ENCODE measurements around the gene TRPV4.

The TRPV4 gene

DNA sequence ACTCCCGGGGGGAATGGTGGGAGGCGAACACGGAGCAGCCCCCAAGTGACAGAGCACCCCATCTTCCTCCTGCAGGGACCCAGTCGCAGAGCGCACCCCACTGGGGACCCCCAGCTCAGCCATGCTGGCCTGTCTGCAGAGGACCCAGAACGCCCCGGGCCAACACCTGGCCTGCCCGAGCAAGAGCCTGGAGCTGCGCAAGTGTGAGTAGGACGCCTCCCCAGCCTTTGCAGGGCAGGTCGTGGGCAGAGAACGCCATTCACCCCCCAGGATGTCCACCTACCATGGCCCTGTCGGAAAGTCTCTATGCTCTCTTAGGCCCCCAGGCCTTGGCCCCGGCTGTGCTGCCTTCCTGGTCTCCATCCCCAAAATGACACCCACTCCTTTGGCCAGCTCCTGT is 89.2 kb downstream of the TRPV4 start:
- H3K27ac ChIP-seq, result 0 out of 2 replicates have a peak overlapping the region, but pooled peaks have one; percentile 37
- no peak for TF ChIP-seq CTCF (conservative IDR thresholded peaks at IDR 0.05)

- no peak overlapping the region for H3K27ac ChIP-seq
- no peak for TF ChIP-seq CTCF (conservative IDR thresholded peaks at IDR 0.05)
Measured at GRCh38 chr12:109743076-109743910, 89.9 kb downstream of the TRPV4 start.

DNA sequence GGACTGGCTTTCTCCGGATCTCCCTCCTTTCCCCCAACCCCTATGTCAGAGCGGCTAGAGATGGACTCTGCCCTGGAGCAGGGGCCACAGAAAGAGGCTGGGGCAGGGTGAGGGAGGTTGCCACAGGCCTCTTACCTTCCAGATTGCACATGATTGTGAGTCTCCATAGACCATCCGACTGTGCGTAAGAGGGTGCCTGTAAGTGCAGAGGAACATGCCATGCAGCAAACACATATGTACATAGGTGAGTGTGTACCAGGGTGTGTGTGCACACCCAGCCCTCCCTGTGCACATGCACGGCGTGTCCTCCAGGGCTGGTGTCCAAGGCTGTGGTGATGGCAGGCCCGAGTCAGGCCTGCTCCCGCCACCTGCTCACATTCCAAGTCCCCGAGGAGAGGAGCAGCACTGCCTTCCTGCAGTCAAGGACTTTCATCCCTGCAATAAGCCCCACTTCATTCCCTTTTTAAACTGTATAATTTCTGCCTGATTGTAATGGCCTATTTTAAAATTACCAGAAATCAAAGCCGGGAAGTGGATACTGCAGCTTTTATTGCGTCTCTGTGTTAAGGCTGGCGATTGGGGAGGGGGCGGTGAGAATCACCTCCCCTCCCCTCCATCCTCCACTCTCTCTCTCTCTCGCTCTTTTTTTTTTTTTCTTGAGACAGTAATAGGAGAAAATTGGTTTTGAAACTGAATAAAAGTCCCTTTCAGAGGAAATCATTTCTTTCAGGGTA is 91.1 kb downstream of the TRPV4 start:
- peak overlapping the region; percentile 95; the same call in 1 of the 2 replicates for H3K27ac ChIP-seq
- TF ChIP-seq CTCF (conservative IDR thresholded peaks at IDR 0.05), result no peak

DNA sequence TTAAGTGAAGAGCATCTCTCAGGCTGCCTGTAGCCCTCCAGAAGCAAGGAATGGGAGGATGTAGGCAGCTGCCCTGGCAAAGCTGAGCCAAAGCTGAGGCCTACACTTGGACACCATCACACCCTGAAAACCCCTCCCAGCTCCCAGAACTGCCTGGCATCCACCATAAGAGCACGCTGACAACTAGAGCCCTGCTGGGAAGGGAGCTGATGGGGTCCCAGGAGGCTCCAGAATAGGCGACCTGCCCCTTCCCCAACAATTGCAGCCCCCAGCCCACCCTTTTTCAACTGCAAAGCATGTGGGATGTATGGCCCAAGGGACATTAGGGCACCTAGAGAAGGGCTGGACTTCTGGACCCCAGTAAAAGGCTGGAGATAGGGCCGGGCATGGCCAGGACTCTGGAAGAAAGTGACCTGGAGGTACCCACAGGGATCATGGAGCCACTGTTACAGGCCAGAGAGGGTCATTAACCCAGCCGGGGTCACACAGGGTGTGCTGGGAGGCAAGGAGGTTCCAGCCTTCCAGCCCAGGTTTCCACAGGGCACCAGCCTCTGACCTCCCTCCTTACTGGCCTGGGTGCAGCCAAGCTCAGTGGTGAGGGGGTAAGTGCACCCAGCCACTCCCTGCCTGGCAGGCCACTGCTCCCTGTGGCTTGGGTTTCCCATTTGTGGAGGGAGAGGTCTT is 91.8 kb downstream of the TRPV4 start:
- TF ChIP-seq CTCF (conservative IDR thresholded peaks at IDR 0.05), result no peak
- H3K27ac ChIP-seq, result peak overlapping the region; percentile 95; the same call in 1 of the 2 replicates

DNA sequence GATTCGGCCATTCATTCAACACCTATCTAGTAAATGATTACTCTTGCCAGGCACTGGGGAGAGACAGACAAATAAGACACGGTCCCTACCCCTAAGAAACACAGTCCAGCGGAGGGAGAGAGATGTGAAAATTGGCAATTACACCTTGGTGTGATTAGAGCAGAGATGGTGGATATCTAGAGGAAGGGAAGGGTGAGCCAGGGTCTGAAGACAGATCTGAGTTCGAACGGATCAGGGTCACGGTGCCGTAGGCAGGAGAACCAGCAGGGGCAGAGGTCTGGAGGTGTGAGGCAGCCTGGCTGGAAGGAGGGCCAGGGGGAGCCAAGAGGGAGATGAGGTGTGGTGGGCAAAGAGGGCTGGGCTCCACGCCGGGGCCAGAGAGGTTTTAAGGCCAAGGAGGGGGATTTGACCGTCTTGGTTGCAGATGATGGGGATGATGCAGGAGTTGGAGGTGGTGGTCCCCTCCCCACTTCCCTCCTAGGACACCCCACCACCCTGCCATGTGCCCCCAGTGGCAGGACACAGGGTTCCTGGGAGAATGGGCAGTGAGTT is 92.4 kb downstream of the TRPV4 start:
- peak overlapping the region; percentile 95; the same call in 1 of the 2 replicates for H3K27ac ChIP-seq
- no peak for TF ChIP-seq CTCF (conservative IDR thresholded peaks at IDR 0.05)

- peak overlapping the region; percentile 95; the same call in 1 of the 2 replicates for H3K27ac ChIP-seq
- no peak for TF ChIP-seq CTCF (conservative IDR thresholded peaks at IDR 0.05)
Measured at GRCh38 chr12:109739747-109740693, 93.2 kb downstream of the TRPV4 start.
